Measurements from ENCODE around the gene ITPK1.

The ITPK1 gene

GRCh38 chr14:92988786-92989755 lies 126.7 kb downstream of the ITPK1 start:
- no peak for DNase-seq (ENCODE audit: low read depth in 2 of 2)

GRCh38 chr14:92987713-92988510 lies 127.8 kb downstream of the ITPK1 start:
- DNase-seq (ENCODE audit: low read depth in 2 of 2) = no peak

GRCh38 chr14:92987148-92987570 lies 128.6 kb downstream of the ITPK1 start:
- DNase-seq (ENCODE audit: low read depth in 2 of 2) = no peak

GRCh38 chr14:92986254-92987147 lies 129.2 kb downstream of the ITPK1 start:
- DNase-seq (ENCODE audit: low read depth in 2 of 2) = no peak

- DNase-seq (ENCODE audit: low read depth in 2 of 2) = no peak
These were observed 130.2 kb downstream of the ITPK1 start for GRCh38 chr14:92985521-92985920.

GRCh38 chr14:92984896-92985295 lies 130.8 kb downstream of the ITPK1 start:
- no peak for DNase-seq (ENCODE audit: low read depth in 2 of 2)

- DNase-seq (ENCODE audit: low read depth in 2 of 2) = no peak
These were observed 131.5 kb downstream of the ITPK1 start for GRCh38 chr14:92984082-92984788.

GRCh38 chr14:92982956-92983355 lies 132.8 kb downstream of the ITPK1 start:
- no peak for DNase-seq (ENCODE audit: low read depth in 2 of 2)

GRCh38 chr14:92981726-92982125 lies 134.0 kb downstream of the ITPK1 start:
- no peak for DNase-seq (ENCODE audit: low read depth in 2 of 2)

- no peak for DNase-seq (ENCODE audit: low read depth in 2 of 2)
These were observed 134.9 kb downstream of the ITPK1 start for GRCh38 chr14:92980866-92981265.

GRCh38 chr14:92978229-92979021 lies 137.3 kb downstream of the ITPK1 start:
- no peak for DNase-seq (ENCODE audit: low read depth in 2 of 2)

- no peak for DNase-seq (ENCODE audit: low read depth in 2 of 2)
These were observed 139.5 kb downstream of the ITPK1 start for GRCh38 chr14:92976268-92976667.

GRCh38 chr14:92974541-92975345 lies 141.0 kb downstream of the ITPK1 start:
- no peak for DNase-seq (ENCODE audit: low read depth in 2 of 2)

GRCh38 chr14:92973798-92974372 lies 141.8 kb downstream of the ITPK1 start:
- no peak for DNase-seq (ENCODE audit: low read depth in 2 of 2)

- peak in 1 of 2 donors; percentile 26 for DNase-seq (ENCODE audit: low read depth in 2 of 2)
These were observed 142.4 kb downstream of the ITPK1 start for GRCh38 chr14:92973261-92973797.

GRCh38 chr14:92971601-92972180 lies 144.0 kb downstream of the ITPK1 start:
- DNase-seq (ENCODE audit: low read depth in 2 of 2) = no peak

GRCh38 chr14:92970271-92970670 lies 145.5 kb downstream of the ITPK1 start:
- DNase-seq (ENCODE audit: low read depth in 2 of 2) = no peak

- DNase-seq (ENCODE audit: low read depth in 2 of 2) = no peak
These were observed 145.9 kb downstream of the ITPK1 start for GRCh38 chr14:92969871-92970270.

Measured in stimulated activated CD4-positive, alpha-beta T cell treated with anti-CD3 and anti-CD28 coated beads, Interleukin-15, amount 100 ng/mL, for 48 hours (primary cell).